ENCODE measurements around the gene SPDYE4.
"Not testable (repeated sequence)": the region's sequence is repeated elsewhere in the genome, so short reads cannot be mapped to it uniquely, and the experiment has no call there.

SPDYE4 gene

DNA sequence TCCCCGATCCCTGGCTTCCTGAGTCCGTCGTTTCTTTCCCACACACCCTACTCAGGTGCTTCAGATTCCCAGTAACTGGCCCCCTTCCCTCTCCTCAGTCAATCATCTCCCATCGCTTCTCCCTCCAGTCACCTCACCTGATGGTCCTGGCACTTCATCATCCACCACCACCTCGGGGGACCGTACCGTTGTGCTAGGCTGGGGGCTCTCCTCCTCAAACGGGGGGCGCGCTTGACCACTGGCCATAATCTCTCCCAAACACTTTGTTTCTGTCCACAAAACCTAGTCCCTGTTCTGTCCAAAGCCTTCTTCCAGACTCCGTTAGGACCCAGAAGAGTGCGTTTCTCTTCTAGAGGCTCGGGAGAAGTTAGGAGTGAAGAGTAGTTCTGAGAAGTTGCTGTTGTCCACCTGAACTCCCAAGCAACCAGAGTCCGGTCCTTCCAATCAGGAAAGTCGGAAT lies at the start of gene SPDYE4:
TSS of gene SPDYE4 (minus strand) at position 410 of the 460 bp plus-strand sequence. CDS start at position 246, 164 bp downstream.
- no peaks in the 10 kb centered on the region for H3K9me3 Mint-ChIP-seq
- H3K27ac Mint-ChIP-seq: no peak within 1 kb of the TSS
- no peak within 1 kb of the TSS for H3K4me3 Mint-ChIP-seq
- H3K36me3 Mint-ChIP-seq (ENCODE audit: low read depth): no peaks in the 10 kb centered on the region
- H3K4me1 Mint-ChIP-seq (ENCODE audit: low read depth): no peaks in the 10 kb centered on the region
- H3K27me3 Mint-ChIP-seq: no peaks in the 10 kb centered on the region

DNA sequence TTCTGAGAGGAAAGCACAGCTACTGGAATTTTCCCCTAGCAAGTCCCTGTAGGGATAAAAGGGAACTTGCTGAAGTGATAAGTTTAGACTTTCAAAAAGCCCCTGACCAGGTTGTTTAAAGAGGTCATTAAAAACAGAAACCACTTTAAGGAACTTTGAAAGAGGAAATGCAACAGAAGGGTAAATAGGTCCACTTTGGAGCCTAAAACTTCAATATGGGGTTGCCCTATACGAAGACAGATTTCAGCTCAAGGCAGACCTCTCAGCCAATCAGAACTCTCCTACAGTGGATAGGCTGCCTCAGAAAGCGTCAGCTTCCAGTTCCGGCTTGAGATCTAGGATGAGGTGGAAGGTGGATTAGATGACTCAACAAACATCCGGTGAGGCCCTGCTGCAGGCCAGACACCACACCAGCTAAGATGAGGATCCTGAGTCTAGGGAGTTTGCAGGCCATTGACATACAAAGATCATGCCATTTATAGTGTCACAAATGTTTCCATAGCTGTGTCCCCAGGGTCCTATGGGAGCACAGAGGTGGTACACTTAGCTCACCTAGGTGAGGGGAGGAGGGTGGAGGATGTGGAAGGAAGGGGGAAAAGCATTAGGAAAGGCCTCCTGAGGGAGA lies 48.7 kb upstream of the SPDYE4 start:
- Mint-ChIP-seq H3K9me3 (peaks cover 14% of the 10 kb centered on the region), H3K4me1 (ENCODE audit: low read depth) (peaks cover 19% of the 10 kb centered on the region), H3K27ac (peak overlapping the region; percentile 50), H3K27me3 (no peaks in the 10 kb centered on the region), H3K36me3 (ENCODE audit: low read depth) (peaks cover 10% of the 10 kb centered on the region), H3K4me3 (no peak overlapping the region)

DNA sequence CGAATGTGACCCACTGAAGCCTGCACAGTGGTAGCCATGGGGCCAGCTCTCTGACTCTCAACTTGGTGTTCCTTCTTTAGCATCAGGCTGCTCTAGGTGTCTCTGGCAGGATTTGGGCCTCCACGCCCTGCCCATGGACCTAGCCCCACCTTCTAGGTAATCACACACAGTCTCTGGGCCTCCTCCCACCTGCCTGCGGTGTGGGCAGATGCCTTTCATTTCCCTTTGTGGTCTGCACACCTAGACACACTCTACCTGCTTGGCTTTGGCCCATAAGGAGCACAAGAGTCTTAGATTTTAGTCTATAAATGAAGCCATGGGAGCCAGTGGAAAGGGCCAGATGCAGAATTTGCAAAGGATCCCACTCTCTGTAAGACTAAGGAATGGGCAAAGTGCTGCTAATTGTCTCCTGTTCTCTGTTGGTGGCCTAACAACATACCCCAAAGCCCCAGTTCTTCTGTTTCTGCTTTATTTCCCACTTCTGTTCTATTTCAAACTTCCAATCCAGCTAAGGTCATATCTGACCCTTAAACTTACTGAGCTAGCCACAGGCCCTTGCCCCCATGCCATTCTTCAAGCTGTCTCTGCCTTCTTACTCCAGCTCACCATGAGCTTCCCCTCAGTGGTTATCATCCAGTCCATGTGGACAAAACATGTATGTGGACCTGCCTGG lies 48.0 kb upstream of the SPDYE4 start:
- H3K4me3 Mint-ChIP-seq: no peak overlapping the region
- no peaks in the 10 kb centered on the region for H3K27me3 Mint-ChIP-seq
- peak overlapping the region; percentile 50 for H3K27ac Mint-ChIP-seq
- H3K4me1 Mint-ChIP-seq (ENCODE audit: low read depth): peaks cover 19% of the 10 kb centered on the region
- peaks cover 10% of the 10 kb centered on the region for H3K36me3 Mint-ChIP-seq (ENCODE audit: low read depth)
- H3K9me3 Mint-ChIP-seq: peaks cover 11% of the 10 kb centered on the region

- not testable (repeated sequence) for H3K27me3 Mint-ChIP-seq, H3K4me3 Mint-ChIP-seq, H3K27ac Mint-ChIP-seq
- H3K9me3 Mint-ChIP-seq: peaks cover 11% of the 10 kb centered on the region
- H3K4me1 Mint-ChIP-seq (ENCODE audit: low read depth): peaks cover 19% of the 10 kb centered on the region
- H3K36me3 Mint-ChIP-seq (ENCODE audit: low read depth): peaks cover 10% of the 10 kb centered on the region
These were observed 47.0 kb upstream of the SPDYE4 start for GRCh38 chr17:8805396-8805795.

DNA sequence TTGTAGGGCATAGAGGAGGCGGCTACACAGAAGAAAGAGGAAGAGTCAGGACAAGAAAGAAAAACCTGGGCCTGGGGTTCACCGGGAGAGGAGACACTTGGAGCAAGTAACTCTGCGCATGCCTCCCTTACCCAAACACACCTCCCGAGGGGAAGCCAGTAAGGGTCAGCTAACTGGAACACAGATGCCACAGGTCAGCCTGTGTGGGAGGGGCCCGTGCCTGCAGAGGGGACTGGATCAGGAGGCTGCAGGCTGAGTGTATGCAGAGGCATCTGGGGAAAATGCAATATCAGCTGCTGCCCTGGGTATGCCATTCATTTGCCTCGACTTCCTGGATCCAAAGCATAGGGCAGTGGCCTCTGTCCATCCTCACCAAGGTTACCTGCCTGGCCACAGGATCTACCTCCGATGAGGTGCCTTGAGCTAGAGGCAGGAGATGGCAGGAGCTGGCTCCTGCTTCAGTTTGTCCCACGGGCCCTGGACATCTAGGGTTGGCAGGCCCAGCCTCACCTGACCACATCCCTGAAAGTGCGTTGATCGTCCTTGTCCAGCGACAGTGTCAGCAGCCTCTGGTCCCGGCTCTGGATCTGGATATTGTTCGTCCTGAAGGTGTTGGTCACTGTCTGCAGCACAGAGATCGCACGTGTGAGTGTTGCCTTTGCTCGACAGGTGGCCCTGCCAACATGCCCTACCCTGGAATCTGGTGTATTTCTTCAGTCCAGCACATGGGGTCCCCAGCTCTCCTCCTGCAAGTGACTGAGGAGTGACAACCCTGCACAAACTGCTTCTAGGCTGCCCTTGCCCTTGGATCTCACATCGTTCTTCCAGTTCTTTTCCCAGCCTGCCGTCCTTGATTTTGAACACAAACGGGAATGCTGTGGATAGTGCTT lies 45.4 kb upstream of the SPDYE4 start:
- Mint-ChIP-seq H3K4me1 (ENCODE audit: low read depth) (peaks cover 19% of the 10 kb centered on the region), H3K27ac (no peak overlapping the region)

DNA sequence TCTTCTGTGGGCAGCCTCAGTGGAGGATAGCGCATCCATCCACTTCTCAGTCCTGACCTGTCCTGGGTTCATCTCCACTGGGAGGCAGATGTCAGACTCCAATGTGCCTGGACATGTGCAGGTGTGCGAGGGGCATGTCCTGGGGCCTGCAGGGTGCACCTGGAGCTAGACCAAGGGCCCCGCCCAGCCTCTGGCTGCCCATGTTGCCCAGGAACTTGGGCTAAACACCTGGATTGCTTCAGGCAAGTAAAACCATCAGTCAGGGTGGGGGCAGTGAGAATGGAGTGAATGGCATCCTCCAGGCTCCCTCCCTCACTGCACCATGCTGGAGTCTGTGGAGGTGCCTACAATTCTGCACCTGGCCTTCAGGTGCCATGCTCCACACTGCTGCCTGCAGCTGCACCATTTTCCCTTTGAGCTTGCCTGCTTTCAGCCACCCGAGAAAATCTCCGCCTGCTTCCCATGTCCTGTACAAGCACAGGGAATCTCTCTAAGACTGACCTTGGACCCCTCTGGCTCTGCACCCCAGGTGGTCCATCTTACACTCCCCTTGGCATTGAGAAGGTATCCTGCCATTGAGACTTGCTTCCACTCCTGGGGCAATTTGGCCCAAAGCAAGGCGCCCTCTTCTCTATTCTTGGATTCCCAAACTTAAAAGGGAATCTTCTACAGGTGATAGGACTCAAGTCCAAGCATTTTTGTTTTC lies 42.9 kb upstream of the SPDYE4 start:
- Mint-ChIP-seq H3K36me3 (ENCODE audit: low read depth) (no peaks in the 10 kb centered on the region), H3K27ac (no peak overlapping the region), H3K4me1 (ENCODE audit: low read depth) (peaks cover 6% of the 10 kb centered on the region), H3K9me3 (no peaks in the 10 kb centered on the region), H3K4me3 (no peak overlapping the region), H3K27me3 (no peaks in the 10 kb centered on the region)

More for the DNA sequence above, 45.4 kb upstream of the SPDYE4 start:
- H3K36me3 Mint-ChIP-seq (ENCODE audit: low read depth): no peaks in the 10 kb centered on the region
- H3K9me3 Mint-ChIP-seq: peaks cover 11% of the 10 kb centered on the region
- H3K4me3 Mint-ChIP-seq: no peak overlapping the region
- H3K27me3 Mint-ChIP-seq: no peaks in the 10 kb centered on the region

DNA sequence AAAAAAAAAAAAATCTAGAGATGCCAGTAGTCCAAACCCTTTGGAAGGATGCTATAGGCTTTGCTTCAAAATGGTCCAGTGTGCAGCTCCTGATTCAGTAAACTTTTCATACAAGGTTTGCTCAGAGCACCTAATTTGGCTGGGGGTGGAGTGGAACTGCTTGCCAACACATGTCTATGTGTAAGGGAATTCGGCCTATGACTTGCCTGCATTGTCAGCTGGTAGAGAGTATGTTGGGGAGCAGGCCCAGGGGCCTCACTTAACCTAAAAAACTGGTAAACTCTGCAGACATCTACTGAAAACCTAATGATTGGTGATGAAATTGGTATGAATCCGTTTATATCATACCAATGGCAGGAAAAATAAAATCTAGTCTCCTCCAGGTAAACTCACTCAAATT lies 42.3 kb upstream of the SPDYE4 start:
- Mint-ChIP-seq H3K36me3 (ENCODE audit: low read depth) (no peaks in the 10 kb centered on the region), H3K27ac (no peak overlapping the region), H3K4me1 (ENCODE audit: low read depth) (no peaks in the 10 kb centered on the region), H3K4me3 (no peak overlapping the region), H3K9me3 (no peaks in the 10 kb centered on the region), H3K27me3 (no peaks in the 10 kb centered on the region)

DNA sequence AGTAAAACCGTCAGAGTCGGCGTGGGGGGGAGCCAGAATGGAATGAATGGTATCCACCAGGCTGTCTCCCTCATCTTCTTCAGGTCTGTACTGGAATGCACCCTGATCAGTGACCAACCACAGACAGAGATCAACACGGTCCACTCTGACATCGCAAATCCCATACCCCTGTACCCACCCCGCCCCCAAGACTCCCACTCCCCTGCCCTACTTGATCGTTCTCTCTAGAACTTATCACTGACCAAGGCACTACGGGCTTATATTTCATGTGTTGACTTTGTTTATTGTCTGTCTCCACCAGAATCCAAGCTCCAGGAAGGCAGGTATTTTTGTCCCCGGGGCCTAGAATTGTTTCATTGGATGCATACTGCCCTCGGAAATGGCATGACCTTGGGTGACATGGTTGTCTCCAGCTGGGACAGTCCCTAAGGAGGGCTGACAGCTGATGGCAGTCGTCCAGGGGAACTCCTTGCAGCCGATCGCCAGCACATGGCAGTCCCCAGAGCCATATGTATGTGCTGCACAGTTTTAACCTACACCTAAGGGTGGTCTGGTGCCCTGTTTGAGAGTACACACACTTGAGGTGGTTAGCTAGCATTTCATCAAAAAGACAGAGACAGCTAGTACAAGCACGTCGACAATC lies 41.3 kb upstream of the SPDYE4 start:
- no peak overlapping the region for H3K4me3 Mint-ChIP-seq
- H3K27me3 Mint-ChIP-seq: no peaks in the 10 kb centered on the region
- no peaks in the 10 kb centered on the region for H3K4me1 Mint-ChIP-seq (ENCODE audit: low read depth)
- H3K27ac Mint-ChIP-seq: no peak overlapping the region
- no peaks in the 10 kb centered on the region for H3K36me3 Mint-ChIP-seq (ENCODE audit: low read depth)
- H3K9me3 Mint-ChIP-seq: no peaks in the 10 kb centered on the region

DNA sequence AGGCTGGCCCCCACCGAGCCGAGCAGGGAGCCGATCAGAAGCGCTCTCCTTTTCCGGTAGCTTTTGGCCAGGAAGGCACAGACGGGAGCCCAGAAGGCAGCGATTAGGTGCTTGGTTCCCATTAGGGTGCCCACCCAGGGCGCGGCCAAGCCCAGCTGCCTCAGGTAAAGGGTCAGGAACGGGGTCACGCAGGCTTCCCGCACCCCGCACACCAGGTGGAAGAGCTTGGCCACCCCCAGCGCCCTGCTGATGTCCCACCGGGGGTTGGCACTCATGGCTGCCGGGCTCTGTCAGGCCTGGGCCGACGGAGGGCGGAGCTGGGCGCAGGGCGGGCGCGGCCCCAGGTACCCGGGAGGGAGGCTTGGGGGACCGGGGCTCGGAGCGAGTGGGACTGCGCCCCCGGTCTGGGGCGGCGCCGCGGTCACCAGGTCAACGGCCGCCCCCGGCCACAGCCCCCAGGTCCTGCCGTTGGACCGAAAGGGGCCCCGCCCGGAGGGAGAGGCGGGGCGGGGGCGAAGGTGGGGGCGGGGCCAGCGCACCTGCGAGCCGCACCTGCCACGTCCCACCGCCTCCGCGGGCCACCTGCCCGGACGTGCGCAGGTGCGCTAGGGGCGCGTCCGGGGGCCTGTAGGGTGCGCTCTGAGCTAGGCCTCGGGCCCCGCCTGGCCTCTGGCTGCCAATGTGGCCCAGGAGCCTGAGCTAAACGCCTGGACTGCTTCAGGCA lies 40.7 kb upstream of the SPDYE4 start, which contains the start of gene MFSD6L:
TSS of gene MFSD6L (minus strand) at position 520 of the 724 bp plus-strand sequence. CDS start at position 275, 245 bp downstream.
- Mint-ChIP-seq H3K27me3 (no peaks in the 10 kb centered on the region), H3K9me3 (no peaks in the 10 kb centered on the region), H3K27ac (no peak within 1 kb of the TSS), H3K4me1 (ENCODE audit: low read depth) (no peaks in the 10 kb centered on the region), H3K4me3 (no peak within 1 kb of the TSS), H3K36me3 (ENCODE audit: low read depth) (no peaks in the 10 kb centered on the region)

DNA sequence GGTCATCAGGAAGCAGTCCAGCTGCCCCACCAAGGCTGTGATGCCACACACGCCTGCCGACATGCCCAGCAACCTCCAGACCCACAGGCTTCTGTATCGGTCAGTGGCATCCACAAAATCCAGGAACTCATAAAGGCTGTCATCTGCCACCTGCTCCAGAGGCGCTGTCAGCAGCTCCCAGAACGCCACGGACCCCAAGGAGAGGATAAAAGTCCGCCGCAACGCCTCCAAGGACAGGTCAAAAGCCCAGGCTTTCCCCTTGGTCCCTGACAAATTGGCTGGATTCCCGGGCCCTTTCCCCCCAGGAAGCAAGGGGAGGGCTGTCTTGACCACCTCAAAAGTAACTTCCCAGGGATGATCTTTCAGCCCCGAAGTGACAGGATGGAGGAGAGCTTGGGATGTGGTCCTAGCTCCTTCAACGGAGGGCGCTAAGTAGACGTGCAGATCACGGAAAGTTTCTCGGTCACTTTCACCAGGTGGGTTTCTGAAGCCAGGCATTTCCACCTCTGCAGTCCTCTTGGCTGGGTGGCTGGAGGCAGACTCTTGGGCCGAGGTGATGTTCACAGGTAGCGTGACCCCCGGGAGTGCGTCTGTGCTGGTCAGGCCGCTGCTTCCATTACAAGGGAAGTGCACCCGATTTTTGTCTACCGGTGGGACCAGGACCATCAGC lies 40.0 kb upstream of the SPDYE4 start:
- H3K36me3 Mint-ChIP-seq (ENCODE audit: low read depth): no peaks in the 10 kb centered on the region
- H3K27ac Mint-ChIP-seq: no peak overlapping the region
- no peak overlapping the region for H3K4me3 Mint-ChIP-seq
- no peaks in the 10 kb centered on the region for H3K4me1 Mint-ChIP-seq (ENCODE audit: low read depth)
- no peaks in the 10 kb centered on the region for H3K9me3 Mint-ChIP-seq
- no peaks in the 10 kb centered on the region for H3K27me3 Mint-ChIP-seq

DNA sequence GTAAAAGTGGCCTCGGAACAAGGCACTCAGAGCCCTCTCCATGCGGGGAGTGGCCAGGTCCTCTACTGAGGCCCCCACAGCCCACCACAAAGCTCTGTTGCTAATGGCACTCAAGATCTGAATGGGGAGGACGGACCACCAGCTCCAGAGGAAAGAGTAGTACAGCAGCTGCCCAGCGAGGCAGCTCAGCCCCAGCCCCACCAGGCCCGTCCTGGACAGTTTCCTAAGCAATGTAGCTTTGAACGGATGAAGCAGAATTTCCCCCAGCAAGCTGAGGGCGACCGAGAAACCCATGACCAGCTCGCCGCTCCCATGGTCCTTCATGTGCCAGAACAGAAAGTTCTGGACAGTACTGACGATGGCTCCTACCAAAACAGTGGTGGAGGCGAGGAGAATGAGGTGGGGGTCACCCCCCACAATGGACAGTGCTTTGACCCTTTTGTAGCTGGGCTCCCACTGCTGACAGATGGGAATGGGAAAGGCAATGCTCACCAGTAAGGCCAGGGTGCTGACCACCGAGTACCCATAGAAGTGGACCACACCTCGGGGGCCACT lies 39.4 kb upstream of the SPDYE4 start:
- no peaks in the 10 kb centered on the region for H3K9me3 Mint-ChIP-seq
- H3K27me3 Mint-ChIP-seq: no peaks in the 10 kb centered on the region
- no peak overlapping the region for H3K4me3 Mint-ChIP-seq
- H3K36me3 Mint-ChIP-seq (ENCODE audit: low read depth): no peaks in the 10 kb centered on the region
- no peak overlapping the region for H3K27ac Mint-ChIP-seq
- H3K4me1 Mint-ChIP-seq (ENCODE audit: low read depth): no peaks in the 10 kb centered on the region

DNA sequence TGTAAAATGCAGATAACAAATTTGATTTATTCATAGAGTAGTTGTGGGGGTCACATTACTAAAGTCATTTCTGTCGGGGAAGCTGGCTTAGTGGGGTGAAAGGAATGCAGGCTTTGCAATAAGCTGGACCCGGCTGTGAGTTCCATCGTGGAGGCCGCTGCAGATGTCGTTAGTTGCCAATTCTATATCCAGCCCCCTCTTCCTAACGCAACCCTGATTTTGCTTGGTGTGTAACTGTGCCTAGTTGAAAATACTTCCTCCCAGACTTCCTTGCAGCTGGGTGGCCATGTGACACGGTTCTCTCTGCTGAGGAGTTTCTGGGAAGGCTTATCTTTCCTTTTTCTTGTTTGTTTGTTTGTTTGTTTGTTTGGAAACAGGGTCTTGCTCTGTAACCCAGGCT lies 36.3 kb upstream of the SPDYE4 start:
- no peak overlapping the region for H3K4me3 Mint-ChIP-seq
- peaks cover 5% of the 10 kb centered on the region for H3K4me1 Mint-ChIP-seq (ENCODE audit: low read depth)
- no peaks in the 10 kb centered on the region for H3K36me3 Mint-ChIP-seq (ENCODE audit: low read depth)
- H3K27ac Mint-ChIP-seq: no peak overlapping the region
- H3K27me3 Mint-ChIP-seq: no peaks in the 10 kb centered on the region
- H3K9me3 Mint-ChIP-seq: peaks cover 4% of the 10 kb centered on the region

GRCh38 chr17:8793649-8794048 lies 35.3 kb upstream of the SPDYE4 start:
- no peaks in the 10 kb centered on the region for H3K27me3 Mint-ChIP-seq
- peaks cover 4% of the 10 kb centered on the region for H3K9me3 Mint-ChIP-seq
- no peak overlapping the region for H3K4me3 Mint-ChIP-seq
- no peak overlapping the region for H3K27ac Mint-ChIP-seq
- no peaks in the 10 kb centered on the region for H3K36me3 Mint-ChIP-seq (ENCODE audit: low read depth)
- H3K4me1 Mint-ChIP-seq (ENCODE audit: low read depth): peaks cover 5% of the 10 kb centered on the region

Measured in stimulated activated naive CD8-positive, alpha-beta T cell treated with anti-CD3 and anti-CD28 coated beads, Interleukin-15, Interleukin-2, amounts not matched to agents 100 ng/mL and 50 ng/mL, for 24 hours (primary cell).